A673 (cell line): ENCODE data around the gene IMMP2L.

Source experiments
- CTCF ChIP-seq: fragments of 300-800, 200-600 bp; sonication (generic); conservative IDR thresholded peaks from 2 replicates; pipeline ENCODE4 v1.5.1; 2017; ENCODE audit warnings: low read depth, mild to moderate bottlenecking, antibody characterized with exemption, low read length, moderate library complexity, mixed read lengths
- EZH2 ChIP-seq: fragments of 200-600 bp; sonication (generic); IDR thresholded peaks from 2 replicates; pipeline ENCODE4 v1.6.1; 2017; ENCODE audit warnings: borderline replicate concordance, low read depth, mild to moderate bottlenecking, mixed read lengths, antibody characterized with exemption, low read length; ENCODE audit not compliant: poor library complexity, severe bottlenecking

GRCh38 chr7:110888641-110889040, 673.7 kb downstream of the IMMP2L start:
- TF ChIP-seq CTCF: no peak
- TF ChIP-seq EZH2: no peak
